ENCODE results near the gene SLC6A2.
A peak's percentile ranks its signal among the peaks of the same experiment; 100 is the strongest.

Gene SLC6A2

GRCh38 chr16:55678161-55678821 is 22.5 kb downstream of the SLC6A2 start:
- DNase-seq = no peak

DNA sequence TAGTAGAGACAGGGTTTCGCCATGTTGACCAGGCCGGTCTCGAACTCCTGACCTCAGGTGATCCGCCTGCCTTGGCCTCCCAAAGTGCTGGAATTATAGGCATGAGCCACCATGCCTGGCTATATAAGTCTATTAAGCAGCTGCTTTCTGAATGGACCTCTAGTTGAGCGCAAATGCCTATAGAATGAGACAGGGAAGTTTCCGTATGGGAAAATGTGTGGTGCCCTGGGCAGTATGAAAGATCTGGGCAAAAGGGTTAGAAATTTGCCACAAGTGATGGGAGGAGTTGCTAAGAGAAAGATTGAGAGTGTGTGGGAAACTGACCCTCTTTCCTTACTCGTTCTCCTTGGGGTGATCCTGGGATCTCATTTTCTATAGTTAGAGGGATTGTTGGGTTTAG is 26.3 kb downstream of the SLC6A2 start:
- DNase-seq = no peak

GRCh38 chr16:55685973-55686372 is 30.2 kb downstream of the SLC6A2 start:
- no peak for DNase-seq

DNA sequence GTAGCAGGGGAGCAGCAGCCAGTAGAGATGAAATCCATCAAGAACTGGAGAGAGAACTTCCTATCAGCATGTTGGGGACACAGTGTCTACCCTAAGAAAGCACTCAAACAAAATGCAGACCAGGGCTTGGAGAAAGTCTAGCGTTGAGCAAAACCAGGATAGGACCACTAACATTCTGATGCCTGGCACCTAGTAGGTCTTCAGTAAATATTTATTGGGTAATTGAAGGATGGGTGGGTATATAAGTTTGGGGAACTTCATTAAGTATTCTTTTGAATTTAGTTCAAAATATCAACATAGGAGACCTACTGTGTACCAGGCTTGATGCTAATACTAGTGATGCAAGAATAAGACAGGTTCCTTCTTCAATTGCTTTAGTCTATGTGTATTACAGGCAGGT is 30.9 kb downstream of the SLC6A2 start:
- DNase-seq = no peak

- no peak for DNase-seq
Observed at GRCh38 chr16:55687802-55688201, 32.0 kb downstream of the SLC6A2 start.

- DNase-seq = no peak
Observed at GRCh38 chr16:55690841-55691240, 35.1 kb downstream of the SLC6A2 start.

GRCh38 chr16:55691771-55692170 is 36.0 kb downstream of the SLC6A2 start:
- DNase-seq = no peak

DNA sequence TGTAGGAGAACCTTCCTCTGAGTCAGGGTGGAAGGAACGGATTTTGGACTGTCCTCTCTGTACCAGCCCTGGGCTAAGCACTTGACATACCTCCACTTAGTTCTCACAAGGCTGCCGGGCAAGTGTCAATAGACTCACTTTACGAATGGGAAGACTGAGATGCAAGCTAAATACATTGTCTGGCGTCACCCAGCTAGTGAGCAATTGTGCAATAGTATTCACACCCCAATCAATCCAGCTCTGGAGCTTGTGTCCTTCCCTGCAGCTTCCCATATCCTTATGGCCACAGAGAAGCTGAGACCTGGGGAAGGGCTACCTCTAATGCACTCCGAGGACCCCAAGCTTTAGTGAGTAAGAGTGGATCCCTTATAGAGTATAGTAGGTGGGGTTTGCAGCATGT is 39.8 kb downstream of the SLC6A2 start:
- DNase-seq = no peak

DNA sequence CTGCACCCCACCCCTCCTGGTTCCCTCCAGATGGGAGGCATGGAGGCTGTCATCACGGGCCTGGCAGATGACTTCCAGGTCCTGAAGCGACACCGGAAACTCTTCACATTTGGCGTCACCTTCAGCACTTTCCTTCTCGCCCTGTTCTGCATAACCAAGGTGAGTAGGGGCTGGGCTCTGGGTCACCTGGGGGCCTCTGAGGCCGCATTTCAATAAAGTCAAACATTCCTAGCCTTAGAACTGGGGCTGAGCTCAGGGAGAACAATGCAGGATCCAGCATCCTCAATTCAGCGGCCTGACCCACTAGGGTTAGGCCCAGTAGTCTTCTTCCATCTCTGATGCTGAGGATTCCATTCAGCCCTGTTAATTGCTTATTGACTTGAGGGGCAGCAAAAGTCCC is 42.1 kb downstream of the SLC6A2 start:
- no peak for DNase-seq

DNA sequence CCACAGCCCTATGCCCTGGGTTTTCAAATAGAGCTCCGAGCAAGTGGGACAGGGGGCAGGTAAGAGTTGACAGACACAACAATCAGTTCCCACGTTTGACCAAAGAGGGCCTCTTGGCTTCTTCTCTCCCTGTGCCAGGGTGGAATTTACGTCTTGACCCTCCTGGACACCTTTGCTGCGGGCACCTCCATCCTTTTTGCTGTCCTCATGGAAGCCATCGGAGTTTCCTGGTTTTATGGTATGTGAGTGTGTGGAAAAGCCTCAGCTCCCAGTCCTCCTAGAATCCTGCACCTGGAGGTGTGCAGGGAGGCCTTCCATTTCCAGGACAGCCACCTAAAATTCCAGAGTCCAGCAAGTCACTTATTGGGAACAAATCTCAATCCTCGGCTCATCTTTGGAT is 42.5 kb downstream of the SLC6A2 start:
- no peak for DNase-seq

GRCh38 chr16:55698946-55699345 is 43.2 kb downstream of the SLC6A2 start:
- DNase-seq = no peak

DNA sequence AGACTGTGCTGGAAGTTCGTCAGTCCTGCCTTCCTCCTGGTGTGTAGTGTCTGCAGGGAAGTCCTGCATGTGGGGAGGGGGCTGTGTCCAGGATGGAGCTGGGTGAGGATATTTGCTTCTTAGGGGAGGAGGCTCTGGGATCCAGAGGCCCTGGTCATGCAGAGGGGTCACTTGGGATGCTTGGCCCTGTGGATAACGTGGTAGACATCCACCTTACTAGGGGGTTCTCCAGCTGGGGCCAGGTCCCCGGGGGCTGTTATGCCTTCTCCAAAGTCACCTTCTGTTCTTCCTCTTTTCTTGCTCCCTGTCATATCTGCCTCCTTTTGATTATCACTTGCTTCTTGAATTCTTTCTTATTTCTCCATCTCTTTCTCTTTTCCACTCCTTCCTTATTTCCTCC is 43.8 kb downstream of the SLC6A2 start:
- DNase-seq = no peak

- DNase-seq = no peak
Observed at GRCh38 chr16:55700067-55700466, 44.3 kb downstream of the SLC6A2 start.

GRCh38 chr16:55700961-55701360 is 45.2 kb downstream of the SLC6A2 start:
- peak in 1 of 3 donors; percentile 7 for DNase-seq

GRCh38 chr16:55701442-55702319 is 45.9 kb downstream of the SLC6A2 start:
- peak; percentile 65 to 76 (median 71) for DNase-seq

DNA sequence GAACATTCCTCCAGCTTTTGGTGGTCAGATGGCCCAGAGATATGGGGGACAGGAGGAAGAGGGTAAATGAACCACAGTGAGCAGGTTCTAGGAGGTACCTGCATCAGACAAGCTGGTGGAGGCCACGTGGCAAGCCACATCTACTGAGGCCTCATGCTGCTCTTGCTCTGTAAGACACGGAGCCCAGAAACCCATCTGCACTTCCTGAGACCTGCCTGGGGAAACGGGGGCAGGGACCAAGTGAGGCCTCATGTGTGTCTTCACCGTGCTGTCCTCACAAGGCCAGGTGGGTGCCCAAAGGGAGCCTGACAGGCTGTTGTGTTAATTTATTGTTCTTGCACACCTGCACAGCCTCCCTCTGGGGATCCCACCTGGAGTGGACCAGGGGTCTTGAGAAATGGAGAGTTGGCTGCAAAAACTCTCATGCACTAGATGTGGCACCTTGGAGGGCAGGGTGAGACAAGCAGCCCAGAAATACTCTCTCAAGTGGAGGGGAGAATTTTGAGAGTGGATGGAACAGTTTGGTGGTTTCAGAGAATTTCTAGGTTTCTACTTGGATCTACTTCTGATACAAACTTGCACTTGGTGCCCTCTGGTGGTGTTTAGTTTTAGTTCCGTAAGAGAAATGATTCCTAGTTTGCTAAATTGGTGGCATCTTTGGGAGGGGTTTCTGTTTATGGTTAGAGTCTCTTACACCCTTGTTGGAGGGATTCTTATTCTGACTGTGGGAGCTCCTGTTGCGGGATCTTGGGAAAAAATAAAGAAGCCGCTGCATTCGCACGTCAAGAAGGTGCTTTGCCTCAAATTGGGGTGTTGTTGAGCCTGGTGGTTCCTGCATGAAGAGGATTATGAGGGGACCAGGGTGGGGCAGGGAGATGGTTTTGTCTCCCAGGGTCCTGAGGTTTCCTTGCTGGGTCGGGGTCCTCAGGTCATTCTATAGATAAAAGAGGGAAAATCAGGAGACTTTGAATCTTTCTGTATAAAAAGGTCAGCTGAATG is 47.5 kb downstream of the SLC6A2 start:
- peak; percentile 74 to 85 (median 83) for DNase-seq

GRCh38 chr16:55706739-55707384 is 51.1 kb downstream of the SLC6A2 start:
- no peak for DNase-seq

- no peak for DNase-seq
Observed at GRCh38 chr16:55709801-55710200, 54.0 kb downstream of the SLC6A2 start.

DNA sequence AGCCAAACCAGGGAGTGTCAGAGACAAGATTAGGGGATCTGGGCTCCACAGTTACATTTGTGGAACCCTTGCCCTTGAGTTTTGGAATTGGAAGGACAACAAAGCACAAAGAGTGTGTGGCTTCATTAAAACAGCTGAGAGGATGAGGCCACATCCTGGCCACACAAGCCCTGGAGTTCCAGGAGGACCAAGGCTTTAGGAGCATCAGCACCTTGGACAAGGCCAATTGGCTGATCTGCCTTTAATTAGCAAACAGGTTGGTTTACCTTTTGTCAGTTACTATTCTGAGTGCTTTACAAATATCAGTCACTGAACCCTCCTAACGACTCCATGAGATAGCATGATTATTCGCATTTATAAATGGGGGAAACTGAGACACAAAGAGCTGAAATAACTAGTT is 54.7 kb downstream of the SLC6A2 start:
- DNase-seq = no peak

GRCh38 chr16:55711959-55712876 is 56.4 kb downstream of the SLC6A2 start:
- DNase-seq = peak; percentile 79 to 86 (median 82)

DNA sequence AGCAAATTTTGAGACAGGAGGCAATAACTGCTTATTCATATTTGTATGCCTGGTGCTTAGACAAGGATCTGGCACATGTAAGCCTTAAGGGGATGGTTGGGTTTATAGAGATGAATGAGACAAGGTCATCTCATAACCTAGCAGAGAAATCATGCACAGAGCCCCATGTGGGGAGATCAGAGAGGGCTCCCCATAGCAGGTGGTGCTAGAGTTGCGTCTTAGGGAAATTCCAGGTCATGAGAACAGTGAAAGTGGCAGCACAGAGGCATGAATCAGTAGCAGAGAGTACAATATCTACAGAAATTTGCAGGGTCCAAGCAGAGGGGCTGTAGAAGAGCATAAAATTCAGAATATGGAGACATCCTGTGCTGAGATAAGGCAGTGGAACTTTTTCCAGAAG is 57.3 kb downstream of the SLC6A2 start:
- DNase-seq = no peak

Measured in suppressor macrophage treated with lipopolysaccharide for 1 hour (primary cell).